H1 (cell line): ENCODE measurements around the gene MRPL32. TPM values are rescaled to one million over a fixed set of nuclear protein-coding genes. Genes with fewer than 3 reads are reported as not detected.

Experiments used
- CTCF ChIA-PET: fragments of 300-600 bp; sonication (Branson Sonifier 250); formaldehyde crosslinking; loops from one replicate; lab custom pipeline; 2021; ENCODE audit not compliant: partially characterized antibody; lab: Charles Lee
- POLR2A ChIA-PET: fragments of 300-600 bp; sonication (Branson Sonifier 250); formaldehyde crosslinking; loops from one replicate; lab custom pipeline; 2021; ENCODE audit warnings: inconsistent platforms; ENCODE audit not compliant: partially characterized antibody; lab: Charles Lee
- DNase-seq, 2 experiments: peaks; one replicate each; pipeline versions ENCODE4 v3.0.0 to v3.0.0-alpha.2; 2010 to 2022; ENCODE audit warnings: low spot score in 2 of 2, low read depth in 1 of 2, mixed read lengths in 1 of 2
- FAIRE-seq: peaks from 2 replicates; lab custom pipeline; 2011; peaks lifted over from hg19 to GRCh38; lab: Jason Lieb, UNC
- H2AFZ ChIP-seq: 2 replicates; pipeline ENCODE4 v1.8.1; 2012; ENCODE audit warnings: low read length, inconsistent platforms
- H2AK5ac ChIP-seq: 2 replicates; pipeline ENCODE4 v1.6.1; 2013; ENCODE audit warnings: low read depth, low read length
- H2BK120ac ChIP-seq: replicated peaks from 2 replicates; pipeline ENCODE3; 2013; ENCODE audit warnings: low read depth, low read length, inconsistent platforms
- H2BK12ac ChIP-seq: 2 replicates; pipeline ENCODE4 v1.6.1; 2013; ENCODE audit warnings: low read depth, low read length
- H2BK15ac ChIP-seq: 2 replicates; pipeline ENCODE4 v1.6.1; 2013; ENCODE audit warnings: low read length
- H2BK20ac ChIP-seq: 2 replicates; pipeline ENCODE4 v1.6.1; 2013; ENCODE audit warnings: low read length
- H2BK5ac ChIP-seq: 2 replicates; pipeline ENCODE4 v1.6.1; 2013; ENCODE audit warnings: low read depth, low read length
- H3K14ac ChIP-seq: 2 replicates; pipeline ENCODE4 v1.6.1; 2013; ENCODE audit warnings: inconsistent platforms; ENCODE audit not compliant: insufficient read length
- H3K18ac ChIP-seq: 2 replicates; pipeline ENCODE4 v1.6.1; 2013; ENCODE audit warnings: low read length; ENCODE audit errors: extremely low read depth
- H3K23ac ChIP-seq: 2 replicates; pipeline ENCODE4 v1.6.1; 2013; ENCODE audit warnings: inconsistent platforms; ENCODE audit not compliant: insufficient read length
- H3K23me2 ChIP-seq: 2 replicates; pipeline ENCODE4 v1.6.1; 2013; ENCODE audit warnings: low read depth, low read length
- H3K27ac ChIP-seq: 2 replicates; pipeline ENCODE4 v1.6.1; 2011; ENCODE audit warnings: low read depth, low read length, inconsistent platforms
- H3K27me3 ChIP-seq, 4 experiments: replicated peaks in 1 of 4; 1 replicate in 1 of 4; 2 replicates in 3 of 4; pipeline versions ENCODE4 v1.6.1 to v1.8.1; 2011 to 2013; ENCODE audit warnings: low read length in 3 of 4, mild to moderate bottlenecking in 3 of 4, inconsistent platforms in 2 of 4, mixed read lengths in 2 of 4, moderate library complexity in 1 of 4; ENCODE audit not compliant: control insufficient read depth in 3 of 4, insufficient read depth in 3 of 4; ENCODE audit errors: extremely low read depth in 1 of 4
- H3K36me3 ChIP-seq, 4 experiments: 2 replicates each; pipeline versions ENCODE4 v1.6.1 to v1.8.1; 2011 to 2013; ENCODE audit warnings: mild to moderate bottlenecking in 4 of 4, low read length in 3 of 4, moderate library complexity in 2 of 4, control low read depth in 1 of 4, inconsistent platforms in 1 of 4; ENCODE audit not compliant: insufficient read depth in 4 of 4, control insufficient read depth in 2 of 4
- H3K4ac ChIP-seq: replicated peaks from 2 replicates; pipeline ENCODE3; 2013; ENCODE audit warnings: low read length, low read depth, mixed read lengths, inconsistent platforms; ENCODE audit not compliant: insufficient read length
- H3K4me1 ChIP-seq, 4 experiments: replicated peaks in 1 of 4; 1 replicate in 1 of 4; 2 replicates in 3 of 4; pipeline versions ENCODE4 v1.6.1 to v1.8.1; 2011 to 2013; ENCODE audit warnings: low read length in 3 of 4, inconsistent platforms in 2 of 4, mixed read lengths in 1 of 4; ENCODE audit not compliant: insufficient read depth in 4 of 4, control insufficient read depth in 3 of 4
- H3K4me2 ChIP-seq, 2 experiments: 2 replicates each; pipeline versions ENCODE4 v1.6.1 to v1.8.1; 2011 to 2013; ENCODE audit warnings: low read depth in 2 of 2, low read length in 2 of 2, control low read depth in 1 of 2, inconsistent platforms in 1 of 2, mild to moderate bottlenecking in 1 of 2; ENCODE audit not compliant: insufficient read depth in 1 of 2
- H3K4me3 ChIP-seq, 4 experiments: fragments of 200-600, 300-600 bp in 1 of 4; sonication (generic), shearing (Covaris generic), sonication (Bioruptor Twin) in 1 of 4; 2 replicates each; pipeline versions ENCODE4 v1.5.1 to v1.8.1; 2011 to 2016; ENCODE audit warnings: low read length in 4 of 4, low read depth in 3 of 4, control low read depth in 2 of 4, inconsistent platforms in 2 of 4, mild to moderate bottlenecking in 2 of 4, mixed read lengths in 1 of 4, moderate library complexity in 1 of 4; ENCODE audit not compliant: insufficient read depth in 2 of 4; ENCODE audit errors: extremely low read depth in 1 of 4
- H3K56ac ChIP-seq: replicated peaks from 2 replicates; pipeline ENCODE3; 2013; ENCODE audit warnings: low read depth, mild to moderate bottlenecking, mixed read lengths, low read length, inconsistent platforms; ENCODE audit not compliant: insufficient read length
- H3K79me1 ChIP-seq: 2 replicates; pipeline ENCODE4 v1.6.1; 2013; ENCODE audit warnings: low read depth, low read length, control low read depth
- H3K79me2 ChIP-seq, 2 experiments: 2 replicates each; pipeline versions ENCODE4 v1.6.1 to v1.8.1; 2012 to 2013; ENCODE audit warnings: low read length in 2 of 2, mild to moderate bottlenecking in 2 of 2, inconsistent platforms in 1 of 2; ENCODE audit not compliant: insufficient read depth in 2 of 2, control insufficient read depth in 1 of 2
- H3K9ac ChIP-seq, 4 experiments: replicated peaks in 1 of 4; 1 replicate in 1 of 4; 2 replicates in 3 of 4; pipeline versions ENCODE4 v1.6.1 to v1.8.1; 2011 to 2013; ENCODE audit warnings: low read depth in 3 of 4, low read length in 3 of 4, control low read depth in 2 of 4, mild to moderate bottlenecking in 2 of 4, moderate library complexity in 2 of 4, inconsistent platforms in 1 of 4; ENCODE audit errors: extremely low read depth in 1 of 4
- H3K9me3 ChIP-seq, 2 experiments: 2 replicates each; pipeline versions ENCODE4 v1.6.1 to v1.8.1; 2012 to 2013; ENCODE audit warnings: mild to moderate bottlenecking in 2 of 2, moderate library complexity in 2 of 2, control low read depth in 1 of 2, inconsistent platforms in 1 of 2, low read depth in 1 of 2, low read length in 1 of 2, mixed read lengths in 1 of 2; ENCODE audit not compliant: insufficient read depth in 2 of 2
- H4K20me1 ChIP-seq, 2 experiments: replicated peaks in 1 of 2; 2 replicates each; pipeline versions ENCODE3 to v1.8.1; 2011 to 2013; ENCODE audit warnings: inconsistent platforms in 2 of 2, low read length in 2 of 2, mild to moderate bottlenecking in 1 of 2; ENCODE audit not compliant: insufficient read depth in 2 of 2, control insufficient read depth in 1 of 2
- H4K5ac ChIP-seq: 2 replicates; pipeline ENCODE4 v1.6.1; 2013; ENCODE audit warnings: low read length, low read depth, mixed read lengths, inconsistent platforms; ENCODE audit not compliant: insufficient read length
- H4K8ac ChIP-seq: 2 replicates; pipeline ENCODE4 v1.8.0; 2013; ENCODE audit warnings: mild to moderate bottlenecking, moderate library complexity, low read length, inconsistent platforms; ENCODE audit not compliant: insufficient read depth; ENCODE audit errors: extremely low read depth
- H4K91ac ChIP-seq: replicated peaks from 2 replicates; pipeline ENCODE3; 2013; ENCODE audit warnings: low read length, mixed read lengths, inconsistent platforms; ENCODE audit not compliant: insufficient read length
- GABPA ChIP-seq: IDR thresholded peaks from 2 replicates; pipeline ENCODE4 v1.6.1; 2011; ENCODE audit warnings: mild to moderate bottlenecking, low read length, moderate library complexity, borderline replicate concordance; ENCODE audit not compliant: insufficient read depth
- RNF2 ChIP-seq: fragments of 200-900, 300-1000 bp; sonication (generic); IDR thresholded peaks from 2 replicates; pipeline ENCODE4 v1.7.1; 2016; ENCODE audit warnings: borderline replicate concordance, low read depth, mild to moderate bottlenecking, antibody characterized with exemption, low read length; ENCODE audit not compliant: poor library complexity, severe bottlenecking; ENCODE audit errors: missing control alignments
- WGBS, 2 experiments: shearing (Covaris generic) in 1 of 2; methylation state at CpG; one replicate each; pipeline versions ENCODE4 v1.1.6 to v1.1.7; 2013 to 2015; ENCODE audit warnings: low lambda C conversion rate in 2 of 2, mixed read lengths in 2 of 2, inconsistent platforms in 1 of 2, low coverage in 1 of 2, missing lambda C conversion rate in 1 of 2; ENCODE audit not compliant: insufficient replicate concordance in 2 of 2, insufficient coverage in 1 of 2, insufficient read length in 1 of 2; ENCODE audit errors: extremely low coverage in 1 of 2, missing lambda C conversion rate in 1 of 2; 5-methylcytosine and 5-hydroxymethylcytosine counted together
- polyA plus RNA-seq, 7 experiments: library from polyadenylated mRNA; depleted of rRNA in 3 of 7; stranded (reverse) in 5 of 7; unstranded in 2 of 7; fragments of >200 nt in 5 of 7; fragments of 200-250 nt in 2 of 7; gene quantifications; 1 replicate in 5 of 7; 2 replicates in 1 of 7; 4 replicates in 1 of 7; pipeline versions ENCODE4 v1.2.1 to v1.2.3, GENCODE V29; 2011 to 2013; ENCODE audit warnings: missing spikeins in 2 of 7, mixed read lengths in 2 of 7
- total RNA-seq: library from RNA; stranded (reverse); fragmentation: NEBNext Ultra II Directional; extraction: Animal tissue kit (Norgen Biotek cat#: 25700); gene quantifications from 2 replicates; pipeline ENCODE4 v1.2.1, GENCODE V29; 2021

The MRPL32 gene
- total and polyA plus RNA-seq, 2 of the 8 experiments (the other 6 are each of a cell fraction or from before 2014, with no cell fraction given): 50.9 to 97.2 TPM

DNA sequence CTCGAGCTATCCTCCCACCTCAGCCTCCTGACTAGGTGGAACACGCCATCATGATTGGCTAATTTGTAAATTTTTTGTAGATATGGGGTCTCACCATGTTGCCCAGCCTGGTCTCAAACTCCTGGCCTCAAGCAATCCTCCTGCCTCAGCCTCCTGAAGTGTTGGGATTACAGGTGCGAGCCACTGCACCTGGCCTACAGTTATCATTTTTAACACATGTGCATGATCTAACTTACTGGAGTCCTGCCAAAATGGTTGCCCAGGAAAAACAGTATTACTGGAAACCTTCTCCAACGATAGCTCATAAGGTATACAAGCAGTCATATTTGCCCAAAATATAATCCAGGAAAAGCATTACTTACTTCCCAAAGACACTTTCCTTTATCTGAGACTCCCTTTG lies 20.2 kb downstream of the MRPL32 start:
- FAIRE-seq (no peak), DNase-seq (no peak)
- H4K91ac ChIP-seq: no peak overlapping the region
- H2BK5ac ChIP-seq: no peak overlapping the region
- no peak overlapping the region for H2BK120ac ChIP-seq
- no peaks in the 10 kb centered on the region for H3K4me1 ChIP-seq
- ChIA-PET POLR2A (no interaction called here), CTCF (interaction anchor here (0.6 kb wide), 1 partner anchor 59 kb away, joined by 3 read pairs; no protein-coding TSS in a partner anchor)
- H3K4me2 ChIP-seq: no peak overlapping the region
- H2BK20ac ChIP-seq: no peak overlapping the region
- no peak overlapping the region for H3K4ac ChIP-seq
- H3K23me2 ChIP-seq: no peaks in the 10 kb centered on the region
- H4K20me1 ChIP-seq: no peaks in the 10 kb centered on the region
- no peak overlapping the region for H2AK5ac ChIP-seq
- no peaks in the 10 kb centered on the region for H3K79me2 ChIP-seq
- no peak overlapping the region for H3K4me3 ChIP-seq
- 91% methylated on average over 4 of the region's 4 CpGs; no CpG with 5 or more reads in 1 of the 2 experiments for WGBS, 2 experiments
- TF ChIP-seq RNF2 (no peak), GABPA (no peak)
- no peak overlapping the region for H2BK12ac ChIP-seq
- H3K18ac ChIP-seq: no peak overlapping the region
- H3K23ac ChIP-seq: no peak overlapping the region
- no peak overlapping the region for H3K9ac ChIP-seq
- H3K27ac ChIP-seq: no peak overlapping the region
- H3K79me1 ChIP-seq: no peaks in the 10 kb centered on the region
- no peaks in the 10 kb centered on the region for H3K27me3 ChIP-seq
- H4K8ac ChIP-seq: no peak overlapping the region
- H3K56ac ChIP-seq: no peak overlapping the region
- H3K36me3 ChIP-seq: no peaks in the 10 kb centered on the region
- H2BK15ac ChIP-seq: no peak overlapping the region
- no peak overlapping the region for H2AFZ ChIP-seq
- H3K9me3 ChIP-seq: peaks cover 6 to 14% of the 10 kb centered on the region in 2 experiments; a peak in 3 of 4 replicates
- H3K14ac ChIP-seq: no peak overlapping the region
- H4K5ac ChIP-seq: no peak overlapping the region
